ENCODE data around the gene HTT-AS.
A peak's percentile ranks its signal among the peaks of the same experiment; 100 is the strongest.
"Not testable (repeated sequence)": the region's sequence is repeated elsewhere in the genome, so short reads cannot be mapped to it uniquely, and the experiment has no call there.

Gene HTT-AS

GRCh38 chr4:3074078-3074845 lies at the start of gene HTT-AS, which contains the start of gene HTT:
Gene HTT-AS, minus strand, starts transcription at chr4:3074538.
Gene HTT, plus strand, starts transcription at chr4:3074681. Its CDS starts 145 bp downstream, at chr4:3074826.
- DNase-seq: peak; percentile 97

GRCh38 chr4:3123181-3123671 lies 48.9 kb upstream of the HTT-AS start:
- DNase-seq: no peak

- peak; percentile 9 for DNase-seq
Measured at GRCh38 chr4:3122081-3122563, 47.8 kb upstream of the HTT-AS start.

GRCh38 chr4:3121596-3121995 lies 47.3 kb upstream of the HTT-AS start:
- no peak for DNase-seq

- no peak for DNase-seq
Measured at GRCh38 chr4:3121110-3121509, 46.8 kb upstream of the HTT-AS start.

- DNase-seq: no peak
Measured at GRCh38 chr4:3119464-3119863, 45.1 kb upstream of the HTT-AS start.

GRCh38 chr4:3118312-3118711 lies 44.0 kb upstream of the HTT-AS start:
- no peak for DNase-seq

- DNase-seq: no peak
Measured at GRCh38 chr4:3116955-3117354, 42.6 kb upstream of the HTT-AS start.

GRCh38 chr4:3115637-3116270 lies 41.4 kb upstream of the HTT-AS start:
- no peak for DNase-seq

- DNase-seq: no peak
Measured at GRCh38 chr4:3114377-3114776, 40.0 kb upstream of the HTT-AS start.

- no peak for DNase-seq
Measured at GRCh38 chr4:3112609-3113469, 38.5 kb upstream of the HTT-AS start.

- DNase-seq: no peak
Measured at GRCh38 chr4:3112201-3112600, 37.9 kb upstream of the HTT-AS start.

- DNase-seq: no peak
Measured at GRCh38 chr4:3111461-3111860, 37.1 kb upstream of the HTT-AS start.

- no peak for DNase-seq
Measured at GRCh38 chr4:3108211-3108610, 33.9 kb upstream of the HTT-AS start.

GRCh38 chr4:3107691-3108121 lies 33.4 kb upstream of the HTT-AS start:
- DNase-seq: no peak

GRCh38 chr4:3107271-3107670 lies 32.9 kb upstream of the HTT-AS start:
- DNase-seq: no peak

GRCh38 chr4:3106339-3107186 lies 32.2 kb upstream of the HTT-AS start:
- DNase-seq: peak; percentile 92

GRCh38 chr4:3098346-3098745 lies 24.0 kb upstream of the HTT-AS start:
- DNase-seq: no peak

GRCh38 chr4:3096202-3096601 lies 21.9 kb upstream of the HTT-AS start:
- no peak for DNase-seq

- not testable (repeated sequence) for DNase-seq
Measured at GRCh38 chr4:3094701-3095100, 20.4 kb upstream of the HTT-AS start.

GRCh38 chr4:3091464-3091863 lies 17.1 kb upstream of the HTT-AS start:
- DNase-seq: no peak
